WERI-Rb-1 (cell line): ENCODE data around the gene FAM181A.

Source experiments
- DNase-seq: peaks from one replicate; pipeline ENCODE4 v3.0.0-alpha.2; 2020
- H3K27ac ChIP-seq: fragments of 250-450 bp; sonication (Bioruptor Pico); 2 replicates; pipeline ENCODE4 v1.5.1; 2020; ENCODE audit warnings: mild to moderate bottlenecking, moderate library complexity
- H3K27me3 ChIP-seq: fragments of 250-450 bp; sonication (Bioruptor Pico); 2 replicates; pipeline ENCODE4 v1.5.1; 2021; ENCODE audit warnings: mild to moderate bottlenecking, low read depth, moderate library complexity; ENCODE audit not compliant: insufficient read depth, severe bottlenecking
- H3K36me3 ChIP-seq: fragments of 250-450 bp; sonication (Bioruptor Pico); 2 replicates; pipeline ENCODE4 v1.5.1; 2020; ENCODE audit warnings: mild to moderate bottlenecking, moderate library complexity
- H3K4me3 ChIP-seq: 2 replicates; pipeline ENCODE4 v1.5.1; 2011; ENCODE audit warnings: low read depth, mild to moderate bottlenecking, control low read depth, low read length
- H3K9me3 ChIP-seq: fragments of 250-450 bp; sonication (Bioruptor Pico); 2 replicates; pipeline ENCODE4 v1.5.1; 2021; ENCODE audit warnings: mild to moderate bottlenecking, moderate library complexity; ENCODE audit not compliant: severe bottlenecking
- TF ChIP-seq, protein P1 (sequence below): IDR thresholded peaks from 2 replicates; pipeline ENCODE4 v1.5.1; 2011; ENCODE audit warnings: low read depth, mild to moderate bottlenecking, control low read depth, inconsistent platforms, low read length

Gene FAM181A

DNA sequence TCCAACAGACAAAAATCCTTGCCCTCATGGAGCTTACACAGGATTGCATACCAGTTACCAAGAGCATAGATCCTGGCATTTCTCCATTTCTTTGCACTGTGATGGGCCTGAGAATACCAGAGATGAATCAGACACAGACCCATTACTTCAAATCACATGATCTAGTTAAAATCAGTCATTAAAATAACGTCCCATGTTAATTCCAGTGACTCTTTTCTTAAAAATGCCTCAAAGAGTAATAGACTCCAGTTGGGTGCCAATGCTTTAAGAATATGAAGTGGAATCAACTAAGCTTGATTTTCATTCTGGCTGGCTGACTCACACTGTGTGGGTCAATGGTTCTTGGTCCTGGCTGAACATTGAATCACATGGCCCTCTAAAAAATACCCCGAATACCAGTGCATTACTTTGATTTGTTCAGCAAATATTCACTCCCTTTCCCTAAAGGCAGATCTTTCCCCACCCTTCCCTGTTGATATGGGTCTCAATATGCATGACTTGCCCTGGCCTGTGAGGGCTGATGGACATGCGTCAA, 38.2 kb downstream of the FAM181A start:
- no peak overlapping the region for H3K27ac ChIP-seq
- no peaks in the 10 kb centered on the region for H3K9me3 ChIP-seq
- TF ChIP-seq, protein P1, sequence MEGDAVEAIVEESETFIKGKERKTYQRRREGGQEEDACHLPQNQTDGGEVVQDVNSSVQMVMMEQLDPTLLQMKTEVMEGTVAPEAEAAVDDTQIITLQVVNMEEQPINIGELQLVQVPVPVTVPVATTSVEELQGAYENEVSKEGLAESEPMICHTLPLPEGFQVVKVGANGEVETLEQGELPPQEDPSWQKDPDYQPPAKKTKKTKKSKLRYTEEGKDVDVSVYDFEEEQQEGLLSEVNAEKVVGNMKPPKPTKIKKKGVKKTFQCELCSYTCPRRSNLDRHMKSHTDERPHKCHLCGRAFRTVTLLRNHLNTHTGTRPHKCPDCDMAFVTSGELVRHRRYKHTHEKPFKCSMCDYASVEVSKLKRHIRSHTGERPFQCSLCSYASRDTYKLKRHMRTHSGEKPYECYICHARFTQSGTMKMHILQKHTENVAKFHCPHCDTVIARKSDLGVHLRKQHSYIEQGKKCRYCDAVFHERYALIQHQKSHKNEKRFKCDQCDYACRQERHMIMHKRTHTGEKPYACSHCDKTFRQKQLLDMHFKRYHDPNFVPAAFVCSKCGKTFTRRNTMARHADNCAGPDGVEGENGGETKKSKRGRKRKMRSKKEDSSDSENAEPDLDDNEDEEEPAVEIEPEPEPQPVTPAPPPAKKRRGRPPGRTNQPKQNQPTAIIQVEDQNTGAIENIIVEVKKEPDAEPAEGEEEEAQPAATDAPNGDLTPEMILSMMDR: no peak
- DNase-seq: no peak
- peaks cover 11% of the 10 kb centered on the region for H3K27me3 ChIP-seq
- H3K36me3 ChIP-seq: no peaks in the 10 kb centered on the region
- H3K4me3 ChIP-seq: no peak overlapping the region

DNA sequence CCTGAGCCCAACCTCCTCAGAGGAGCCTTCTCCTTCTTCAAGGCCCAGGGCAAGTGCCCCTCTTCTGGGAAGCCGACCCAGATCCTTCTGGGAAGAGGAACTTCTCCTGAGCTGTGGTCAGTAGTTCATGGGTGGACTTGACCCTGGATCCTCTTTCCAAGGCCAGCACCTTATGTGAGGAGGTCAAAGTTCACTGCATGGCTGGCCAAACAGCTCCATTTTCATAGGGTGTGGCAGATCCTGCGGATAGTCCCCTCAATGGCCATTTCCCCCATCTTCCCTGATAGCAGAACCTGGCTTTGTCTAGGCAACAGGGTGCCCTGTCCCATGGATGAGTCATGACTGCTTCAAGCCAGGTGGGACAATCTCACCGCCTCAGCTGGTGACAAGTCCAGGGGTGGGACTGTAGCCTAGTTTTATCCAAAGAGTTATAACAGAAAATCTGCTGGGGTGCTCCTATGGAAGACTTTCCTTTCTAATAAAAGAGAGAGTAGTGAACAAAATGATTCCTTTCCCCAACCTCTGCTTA, 38.9 kb downstream of the FAM181A start:
- Histone ChIP-seq H3K27me3 (peaks cover 18% of the 10 kb centered on the region), H3K27ac (no peak overlapping the region), H3K9me3 (no peaks in the 10 kb centered on the region), H3K36me3 (no peaks in the 10 kb centered on the region), H3K4me3 (no peak overlapping the region)
- TF ChIP-seq, protein P1: no peak
- DNase-seq: no peak

DNA sequence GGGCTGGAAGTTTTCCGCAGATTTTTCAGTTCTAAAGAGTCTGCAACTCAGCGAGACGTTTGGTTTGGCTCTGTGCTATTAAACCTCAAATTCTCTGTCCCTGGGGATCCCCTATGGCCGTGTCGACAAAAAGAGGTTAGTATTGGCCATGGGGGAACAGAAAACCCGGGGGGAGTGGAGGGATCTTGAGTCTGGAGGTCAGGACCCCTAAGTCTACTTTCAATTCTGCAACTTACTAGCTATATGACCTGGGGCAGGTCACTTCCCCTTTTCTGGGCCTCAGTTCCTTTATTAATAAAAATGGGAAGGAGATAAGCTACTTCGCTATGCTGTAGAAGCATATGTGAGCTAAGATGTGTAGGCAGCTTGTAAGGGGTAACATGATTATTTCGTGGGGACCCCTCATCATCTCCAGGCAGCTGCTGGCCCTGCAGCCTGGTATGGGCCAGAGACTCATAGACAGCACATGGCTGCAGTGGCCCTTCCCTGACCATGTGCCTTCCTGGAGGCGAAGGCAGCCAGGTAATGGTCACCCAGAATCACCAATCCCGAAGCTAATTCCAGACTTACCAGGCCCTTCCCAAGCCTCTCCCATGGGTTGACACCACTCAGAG, 40.6 kb downstream of the FAM181A start:
- H3K4me3 ChIP-seq: no peak overlapping the region
- H3K27me3 ChIP-seq: peaks cover 27% of the 10 kb centered on the region
- no peaks in the 10 kb centered on the region for H3K9me3 ChIP-seq
- no peak for DNase-seq
- no peaks in the 10 kb centered on the region for H3K36me3 ChIP-seq
- no peak overlapping the region for H3K27ac ChIP-seq
- TF ChIP-seq, protein P1: no peak

DNA sequence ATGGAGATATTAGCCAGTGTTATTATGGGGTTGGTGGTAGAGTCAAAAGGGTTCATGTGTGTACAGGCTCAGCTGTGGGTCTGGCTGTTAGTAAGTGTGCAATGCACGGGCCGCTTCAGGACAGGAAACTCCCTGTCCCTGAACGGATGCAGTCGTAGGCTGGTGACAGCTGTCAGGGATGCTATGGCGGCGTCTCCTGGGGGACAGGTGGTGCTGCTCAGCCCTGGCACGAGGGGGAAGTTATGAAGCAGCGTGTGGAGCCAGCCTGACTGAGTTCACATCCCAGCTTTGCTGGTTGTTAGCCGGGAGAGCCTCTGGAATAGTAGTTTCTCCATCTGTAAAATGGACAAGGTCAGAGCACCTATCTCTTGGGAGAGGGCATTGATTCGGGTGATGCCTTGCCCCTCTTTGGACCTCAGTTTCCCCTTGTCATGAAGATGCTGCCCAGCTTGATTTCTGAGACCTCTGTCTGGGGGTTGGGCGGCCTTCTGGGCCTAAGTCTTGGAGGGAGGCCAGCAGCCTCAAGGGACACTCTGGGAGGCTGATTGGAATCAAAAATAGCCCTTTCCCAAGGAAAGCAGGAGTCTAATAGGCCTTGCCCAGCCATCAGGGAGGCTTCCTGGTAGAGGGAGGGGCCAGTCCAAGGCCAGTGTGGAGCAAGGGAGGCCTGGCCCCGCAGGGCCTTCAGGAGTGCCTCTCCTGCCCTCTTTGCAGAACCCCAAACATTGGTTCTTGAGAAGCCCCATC, 42.1 kb downstream of the FAM181A start:
- no peaks in the 10 kb centered on the region for H3K9me3 ChIP-seq
- H3K4me3 ChIP-seq: no peak overlapping the region
- TF ChIP-seq, protein P1: no peak
- DNase-seq: peak; percentile 24
- peaks cover 42% of the 10 kb centered on the region for H3K27me3 ChIP-seq
- H3K36me3 ChIP-seq: no peaks in the 10 kb centered on the region
- H3K27ac ChIP-seq: no peak overlapping the region

DNA sequence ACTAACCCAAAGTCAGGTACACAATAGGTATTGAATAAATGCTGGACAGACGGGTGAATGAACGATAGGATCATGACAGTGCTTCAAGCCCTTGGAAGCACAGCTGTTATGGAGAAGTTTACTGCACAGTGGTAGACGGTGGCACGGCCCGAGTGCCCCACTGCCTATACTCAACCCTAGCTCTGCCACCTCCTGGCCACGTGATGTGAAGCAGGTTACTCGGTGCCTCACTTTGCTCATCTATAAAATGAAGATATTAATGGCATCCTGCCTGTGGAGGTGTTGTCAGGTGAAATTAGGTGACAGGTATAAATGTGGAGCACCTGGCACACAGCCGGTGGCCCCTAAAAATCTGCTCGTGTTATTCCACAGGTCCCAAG, 43.4 kb downstream of the FAM181A start:
- no peak overlapping the region for H3K27ac ChIP-seq
- peak; percentile 17 for DNase-seq

More for the DNA sequence above, 43.4 kb downstream of the FAM181A start:
- Histone ChIP-seq H3K27me3 (peaks cover 52% of the 10 kb centered on the region), H3K4me3 (no peak overlapping the region), H3K36me3 (no peaks in the 10 kb centered on the region), H3K9me3 (no peaks in the 10 kb centered on the region)
- TF ChIP-seq, protein P1: peak; percentile 36; the same call in 1 of the 2 replicates
